HG02588 (cell line): ENCODE measurements around the gene NRG3.

Source experiments
- ATAC-seq: cut with Tn5 transposase; IDR thresholded peaks from one replicate; pipeline ENCODE4 v1.9.1; 2021; ENCODE audit warnings: mild to moderate bottlenecking, moderate library complexity; ENCODE audit not compliant: unreplicated experiment

The NRG3 gene

DNA sequence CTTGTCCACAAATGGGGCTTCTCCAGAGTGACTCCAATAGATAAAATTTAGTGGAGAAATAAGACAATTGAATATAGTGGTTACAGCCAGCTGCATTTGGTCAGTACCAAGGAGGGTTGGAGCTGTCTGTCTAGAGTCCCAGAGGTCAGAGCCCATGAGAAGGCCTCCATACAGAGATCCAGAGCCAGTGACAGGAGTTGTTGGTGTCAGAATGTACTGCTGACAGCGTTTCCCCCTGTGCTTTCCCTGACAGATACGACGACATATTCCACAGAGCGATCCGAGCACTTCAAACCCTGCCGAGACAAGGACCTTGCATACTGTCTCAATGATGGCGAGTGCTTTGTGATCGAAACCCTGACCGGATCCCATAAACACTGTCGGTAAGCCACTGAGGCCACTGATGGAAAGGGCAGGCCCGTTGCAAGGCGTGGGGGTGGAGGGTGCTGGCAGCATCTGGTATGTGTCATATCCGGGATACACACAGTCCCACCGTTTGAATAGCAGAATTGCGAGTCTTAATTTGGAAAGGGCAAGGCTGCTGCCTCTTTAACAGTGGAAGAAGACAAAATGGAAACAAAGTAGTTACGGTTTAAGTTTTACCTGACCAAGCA is 483.6 kb downstream of the NRG3 start:
- ATAC-seq = no peak

DNA sequence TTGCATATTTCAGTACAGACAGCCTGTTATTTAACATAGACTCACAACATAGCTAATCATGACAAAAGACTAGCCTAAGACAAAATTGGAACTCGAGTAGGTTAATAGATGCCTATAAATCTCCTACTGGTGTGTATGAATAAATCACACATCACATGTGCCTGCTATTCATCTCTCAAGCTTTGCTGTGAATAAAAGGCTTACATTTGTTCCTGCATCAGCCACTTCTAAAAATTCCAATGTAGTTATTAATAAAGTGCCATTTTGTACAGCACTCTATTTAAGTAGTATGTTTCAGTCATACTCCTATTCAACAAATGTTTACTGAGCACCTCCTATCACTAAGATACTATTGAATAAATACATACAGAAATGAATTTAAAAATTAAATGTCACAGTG is 486.3 kb downstream of the NRG3 start:
- ATAC-seq = no peak

DNA sequence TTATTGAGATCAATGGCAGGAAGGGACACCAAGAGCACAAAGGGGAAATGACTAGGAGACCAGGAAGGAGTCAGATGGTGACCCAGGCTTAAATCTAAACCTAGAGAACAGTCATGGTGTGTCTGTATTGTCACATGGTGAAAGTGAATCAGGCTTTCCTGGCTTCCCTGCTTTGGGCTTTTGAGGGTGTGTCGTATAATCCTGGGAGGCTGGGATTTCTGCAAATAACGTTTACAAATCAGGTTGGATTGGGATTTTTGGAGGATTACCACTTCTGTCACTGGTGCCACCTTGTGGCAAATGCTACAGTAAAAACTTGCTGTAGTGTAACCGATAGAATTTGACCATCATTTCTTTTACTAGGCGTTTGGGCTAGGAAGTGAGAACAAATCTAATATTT is 502.6 kb downstream of the NRG3 start:
- no peak for ATAC-seq

DNA sequence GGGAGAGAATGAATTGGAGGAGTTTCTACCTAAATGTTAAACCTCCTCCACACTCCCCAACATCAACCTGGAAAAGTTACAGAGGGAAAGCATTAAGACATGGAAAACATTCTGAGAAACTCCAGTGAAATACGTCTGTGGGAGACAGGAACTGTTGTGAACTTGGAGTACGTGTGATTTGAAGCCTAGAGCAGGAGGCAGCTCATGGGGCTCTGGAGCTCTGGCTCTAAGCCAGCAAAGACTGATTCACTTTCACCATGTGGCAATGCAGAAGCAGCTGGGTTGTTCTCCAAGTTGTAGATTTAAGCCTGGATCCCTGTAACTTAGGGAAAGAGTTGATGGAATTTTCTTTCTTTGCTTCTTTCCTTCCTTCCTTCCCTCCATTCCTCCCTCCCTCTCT is 503.2 kb downstream of the NRG3 start:
- no peak for ATAC-seq

DNA sequence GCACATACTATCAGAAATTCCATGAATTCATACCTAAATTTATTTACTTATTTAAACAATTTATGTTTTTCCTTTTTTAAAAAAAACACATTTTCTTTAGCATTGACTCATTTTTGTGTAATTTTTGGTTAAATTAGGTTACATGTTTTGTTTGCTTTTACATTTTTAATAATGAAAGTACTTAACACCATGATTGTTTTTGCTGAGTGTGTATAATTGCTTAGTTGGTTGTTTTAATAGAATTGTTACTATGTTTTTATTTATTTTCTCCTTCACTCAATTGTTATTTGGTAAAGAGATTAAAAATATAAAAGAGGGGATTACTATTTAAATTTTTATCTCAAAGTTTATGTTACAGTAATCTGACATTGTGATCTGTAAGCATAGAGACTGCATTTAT is 508.4 kb downstream of the NRG3 start:
- no peak for ATAC-seq

DNA sequence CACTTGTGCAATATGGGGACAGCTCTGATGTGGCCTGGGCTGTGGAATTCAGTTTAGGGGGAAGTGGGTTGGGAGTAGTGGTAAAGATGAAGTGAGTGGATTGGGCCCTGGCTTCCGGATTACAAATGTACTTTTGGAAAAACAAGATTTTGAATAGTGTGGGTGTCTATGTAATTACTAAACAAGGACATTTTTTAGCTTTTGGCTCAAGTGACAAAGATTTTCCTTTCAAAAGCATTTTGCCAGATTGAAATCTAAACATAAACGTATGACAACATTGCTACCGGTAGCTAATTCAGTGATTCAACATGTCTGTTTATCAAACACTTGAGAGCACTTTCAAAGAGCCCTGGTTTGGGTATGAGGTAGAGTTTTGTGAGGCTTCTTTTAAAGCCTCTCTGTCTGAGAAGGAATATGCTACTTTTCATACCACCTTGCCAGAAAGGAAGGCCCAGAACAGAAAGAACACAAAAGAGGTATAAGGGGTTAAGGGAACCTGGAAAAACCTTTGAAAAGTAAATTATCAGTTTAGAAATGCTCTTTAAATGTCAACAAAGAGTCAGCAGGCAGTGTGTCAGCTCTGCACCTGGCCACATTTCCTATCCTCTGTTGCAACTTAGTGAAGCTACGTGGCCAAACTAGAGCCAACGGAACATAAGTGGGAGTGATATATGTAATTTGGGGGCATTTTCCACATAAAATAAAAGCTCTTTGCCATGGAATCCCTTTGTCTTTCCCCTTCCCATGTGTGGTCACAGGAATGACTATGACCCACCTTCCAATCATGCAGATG is 516.1 kb downstream of the NRG3 start:
- no peak for ATAC-seq

DNA sequence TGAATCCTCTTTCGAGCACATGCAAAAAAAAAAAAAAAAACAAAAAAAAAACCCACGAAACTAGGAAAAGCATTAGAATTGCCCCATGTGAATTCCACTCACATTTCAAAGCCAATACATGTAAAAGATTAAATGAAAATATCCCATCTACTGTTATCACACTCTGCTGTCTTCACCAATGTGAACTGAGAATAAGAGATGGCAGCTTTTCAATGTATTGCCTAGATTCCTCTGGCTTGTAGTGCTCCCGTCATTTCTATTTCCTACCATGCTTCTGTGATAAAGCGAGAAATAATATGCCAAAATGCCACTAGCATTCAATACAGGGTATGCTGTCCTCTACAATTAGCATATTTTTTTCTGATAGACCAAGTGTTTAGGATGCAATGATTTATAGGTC is 517.0 kb downstream of the NRG3 start:
- no peak for ATAC-seq

DNA sequence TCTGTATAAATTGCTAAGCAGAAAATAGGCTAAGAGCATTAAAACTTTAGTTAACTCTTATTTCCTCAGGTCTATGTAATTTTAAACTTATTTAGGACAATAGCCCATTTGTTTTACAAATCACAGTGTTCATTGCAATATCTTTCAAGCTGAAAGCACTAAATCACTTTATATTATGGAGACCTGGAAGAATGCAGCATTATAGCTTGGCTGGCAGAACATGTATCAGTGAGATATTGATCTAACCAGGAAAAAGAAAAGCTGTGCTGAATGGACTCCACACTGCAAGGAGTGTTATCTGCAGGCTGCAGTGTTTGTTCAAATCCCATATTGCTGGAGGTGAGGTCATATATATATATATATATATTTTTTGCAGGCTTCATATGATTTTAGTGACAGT is 517.5 kb downstream of the NRG3 start:
- ATAC-seq = no peak

DNA sequence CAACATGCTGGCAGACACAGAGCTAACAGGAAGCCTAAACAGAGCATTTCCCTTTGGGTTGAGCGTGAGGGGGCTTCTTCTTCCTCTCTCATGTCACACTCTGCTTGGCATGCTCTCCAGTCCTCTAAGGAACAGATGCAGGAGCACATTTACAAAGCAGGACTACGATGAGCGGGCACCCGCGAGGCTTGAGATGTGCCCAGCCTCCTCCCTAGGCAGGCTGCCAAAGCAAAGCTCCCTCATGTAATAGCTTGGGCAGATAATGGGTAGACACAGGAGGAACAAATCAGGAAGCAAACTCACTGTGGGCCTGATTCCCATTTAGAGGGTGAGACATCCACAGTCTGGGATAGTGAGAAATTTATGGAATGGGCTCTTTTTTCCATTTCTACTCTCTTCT is 519.1 kb downstream of the NRG3 start:
- ATAC-seq = no peak

DNA sequence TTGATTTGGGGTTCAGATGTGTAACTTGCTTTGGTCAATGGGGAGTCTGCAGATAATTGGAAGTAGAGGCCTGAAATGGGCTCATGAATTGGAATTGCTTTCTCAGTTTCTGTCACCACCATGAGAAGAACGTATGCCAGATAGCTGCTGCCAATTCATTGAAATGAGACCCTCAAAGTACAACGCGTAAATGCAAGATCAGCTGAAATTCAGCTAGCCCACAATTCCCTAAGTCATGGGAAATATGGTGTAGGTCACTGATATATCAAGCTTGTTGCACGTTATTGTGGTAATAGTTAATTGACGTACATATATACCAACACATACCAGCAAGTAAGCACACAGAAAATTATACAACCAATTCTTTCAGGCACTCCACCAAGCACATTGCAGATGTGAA is 520.0 kb downstream of the NRG3 start:
- ATAC-seq = no peak

DNA sequence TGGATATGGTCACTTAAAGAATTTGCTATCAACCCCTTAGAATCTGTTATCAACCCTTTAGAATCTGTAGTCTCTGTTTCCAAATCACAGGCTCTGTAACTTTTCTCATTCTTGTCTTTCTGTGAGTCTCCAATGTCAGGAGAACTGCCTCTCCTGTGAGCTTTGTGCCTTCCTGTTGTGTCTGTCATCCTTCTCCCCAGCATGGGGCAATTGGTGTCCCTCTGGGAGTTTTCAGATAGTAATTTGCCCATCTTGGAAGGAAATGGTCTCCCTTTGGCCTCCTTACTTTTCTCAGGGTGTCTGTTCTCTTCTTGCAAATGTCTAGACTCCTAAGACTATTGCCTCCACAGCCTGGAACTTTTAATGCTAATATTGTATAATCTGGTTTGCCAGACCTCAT is 521.9 kb downstream of the NRG3 start:
- ATAC-seq = no peak

DNA sequence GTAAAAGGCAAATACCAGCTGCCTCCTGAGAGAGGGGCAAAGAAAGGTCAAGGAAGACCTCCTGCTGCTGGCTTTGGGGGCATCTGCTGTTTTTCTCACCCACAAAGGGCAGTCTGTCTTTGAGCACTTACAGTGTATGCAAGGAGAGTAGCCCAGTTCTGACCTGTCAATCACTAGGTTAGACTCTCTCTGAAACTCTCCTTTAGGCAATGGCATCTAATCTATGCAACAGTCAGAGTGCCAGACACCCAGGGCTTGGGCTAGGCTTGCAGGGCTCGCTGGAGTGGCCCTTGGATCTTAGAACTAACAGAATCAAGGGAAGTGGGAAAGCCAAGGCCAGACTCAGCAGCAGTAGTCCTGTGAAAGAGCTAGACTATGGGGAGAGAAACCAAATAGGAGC is 522.9 kb downstream of the NRG3 start:
- ATAC-seq = no peak

DNA sequence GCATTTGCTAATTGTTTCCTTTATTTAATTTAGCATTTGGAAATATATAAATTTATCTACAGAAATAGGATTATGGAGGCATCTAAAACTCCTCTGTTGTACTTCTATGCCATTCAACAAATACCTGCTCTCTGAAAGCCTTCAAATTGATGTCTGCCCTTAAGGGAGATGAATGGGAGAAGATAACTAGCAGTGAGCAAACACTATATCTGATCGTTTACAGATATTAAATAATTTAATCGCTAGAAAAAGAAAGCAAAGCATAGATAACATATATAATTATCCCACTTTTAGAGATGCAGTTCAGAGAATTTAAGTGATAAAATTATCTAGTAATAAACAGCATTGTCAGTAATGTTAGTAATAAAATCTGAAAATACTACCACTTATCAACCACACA is 524.9 kb downstream of the NRG3 start:
- no peak for ATAC-seq

DNA sequence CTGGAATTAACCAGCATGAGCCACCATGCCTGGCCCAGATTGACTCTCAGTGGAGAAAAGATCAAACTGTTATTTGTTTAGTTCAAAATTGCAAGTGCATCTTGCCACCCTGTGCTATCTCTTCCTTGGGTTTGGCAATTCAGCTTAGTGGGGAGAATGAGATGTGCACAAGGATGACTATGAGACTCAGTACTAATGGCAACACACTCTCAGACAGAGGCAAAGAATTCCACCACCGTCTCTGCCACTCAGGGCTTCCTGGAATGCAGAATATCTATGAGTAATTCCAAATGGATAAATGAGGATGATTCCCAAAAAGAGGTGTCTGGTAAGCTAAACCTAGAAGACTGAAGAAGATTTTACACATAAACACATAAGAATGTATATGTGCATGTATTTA is 525.8 kb downstream of the NRG3 start:
- no peak for ATAC-seq

DNA sequence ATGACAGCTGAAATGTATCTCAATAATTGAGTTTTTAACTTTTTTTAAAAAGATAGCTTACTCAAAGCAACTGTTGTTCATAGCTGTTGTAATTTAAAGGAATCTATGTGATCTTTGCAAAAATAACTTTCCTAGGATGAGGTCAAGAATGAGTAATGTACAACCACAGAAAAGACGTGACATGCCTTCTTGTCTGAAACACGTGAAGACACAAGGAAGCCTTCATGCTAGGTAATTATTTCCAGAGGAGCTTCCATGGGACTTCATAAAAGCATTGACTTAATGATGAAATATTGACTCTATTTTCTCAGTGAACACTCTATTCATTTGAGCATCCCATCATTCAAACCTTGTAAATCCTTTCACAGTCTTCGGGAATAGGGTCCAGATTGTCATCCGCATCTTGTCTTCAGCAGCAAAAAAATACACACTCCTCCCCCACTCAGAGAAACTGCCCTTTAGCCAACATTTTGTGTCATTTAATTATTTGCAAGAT is 528.0 kb downstream of the NRG3 start:
- ATAC-seq = no peak

DNA sequence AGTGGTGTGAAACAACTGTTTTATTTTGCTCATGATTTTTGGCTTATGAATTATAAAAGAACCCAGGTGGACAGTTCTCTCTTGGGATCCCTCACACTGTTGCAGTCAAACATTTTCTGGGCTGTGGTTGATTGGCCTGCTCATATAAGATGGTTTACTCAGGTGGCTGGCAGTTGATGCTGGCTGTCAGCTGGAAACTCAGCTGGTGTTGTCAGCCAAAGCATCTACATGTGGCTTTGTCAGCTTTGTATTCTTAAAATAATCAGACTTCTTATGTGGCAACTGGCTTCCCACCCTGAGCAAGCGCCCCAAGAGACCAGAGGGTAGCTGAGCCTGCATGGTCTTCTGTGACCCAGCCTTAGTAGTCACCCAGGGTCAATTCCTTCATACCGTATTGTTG is 534.7 kb downstream of the NRG3 start:
- ATAC-seq = no peak

DNA sequence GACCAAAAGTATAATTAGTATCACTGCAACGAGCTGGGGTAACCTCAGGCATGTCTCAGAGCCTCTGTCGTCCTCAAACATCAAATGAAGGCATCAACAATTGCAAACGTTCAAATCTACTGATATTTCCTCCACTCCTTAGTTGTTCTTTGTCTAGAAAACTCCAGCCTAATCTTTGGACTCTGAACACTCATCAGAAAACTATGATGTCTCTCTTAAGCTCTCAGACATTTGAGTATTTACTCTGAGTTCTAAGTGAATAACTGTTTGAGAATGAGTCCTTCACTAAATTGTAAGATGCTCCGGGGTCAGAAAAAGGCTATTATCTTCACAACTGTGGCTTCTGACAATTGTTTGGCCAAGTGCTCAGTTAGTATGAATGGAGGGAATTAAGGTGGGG is 536.4 kb downstream of the NRG3 start:
- ATAC-seq = no peak

DNA sequence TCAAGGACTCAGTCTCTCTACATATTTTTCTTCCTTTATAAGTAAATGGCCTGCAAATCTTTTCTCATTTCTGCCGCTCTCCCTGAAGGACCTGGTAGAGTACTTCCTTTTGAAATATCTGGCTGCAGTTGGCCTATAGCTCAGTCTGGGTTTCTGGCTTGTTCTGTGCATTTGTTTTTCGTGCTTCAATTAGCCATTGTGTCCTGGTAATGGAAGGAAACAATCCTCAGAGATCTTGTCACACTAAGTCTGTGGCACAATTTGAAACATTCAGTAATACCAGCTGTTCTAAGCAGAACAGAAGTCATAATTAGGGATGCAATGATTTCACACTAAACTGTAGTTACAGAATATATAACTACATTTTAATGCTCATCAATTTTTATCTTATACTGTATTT is 545.0 kb downstream of the NRG3 start:
- ATAC-seq = no peak

DNA sequence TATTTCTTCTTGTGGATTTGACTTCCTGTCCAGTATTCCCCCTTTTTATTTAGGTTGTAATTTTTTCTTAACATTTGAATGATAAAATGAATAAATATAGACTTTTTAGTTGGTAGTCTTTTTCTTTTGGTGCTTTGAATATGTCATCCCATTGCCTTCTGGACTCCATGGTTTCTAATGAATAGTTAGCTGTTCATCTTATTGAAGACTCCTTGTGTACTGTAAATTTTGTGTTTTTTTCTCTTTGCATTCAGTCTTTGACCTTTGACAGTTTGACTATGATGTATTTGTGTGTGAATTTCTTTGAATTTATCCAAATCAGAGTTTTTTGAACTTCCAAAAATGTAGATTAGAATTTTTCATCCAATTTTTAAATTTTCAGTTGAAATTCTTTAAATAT is 554.3 kb downstream of the NRG3 start:
- ATAC-seq = no peak

DNA sequence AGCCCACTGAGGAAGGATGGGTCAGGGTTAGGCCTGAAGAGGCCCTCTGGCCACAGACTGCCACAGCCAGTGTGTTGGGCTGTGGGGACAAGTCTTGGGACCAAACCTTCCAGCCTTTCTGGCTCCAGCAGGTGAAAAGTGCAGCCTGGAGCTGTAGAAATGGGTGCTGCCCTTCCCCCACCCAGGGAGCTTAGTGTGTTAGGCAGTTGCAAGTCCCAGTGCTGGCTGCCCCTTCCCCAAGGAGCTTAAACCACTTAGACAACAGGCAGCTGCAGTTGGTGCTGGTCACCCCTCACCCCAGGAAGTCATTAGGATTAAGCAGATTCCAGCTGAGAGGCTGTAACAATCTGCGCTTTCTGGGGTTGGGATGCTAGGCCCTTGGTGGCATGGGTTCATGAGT is 563.3 kb downstream of the NRG3 start:
- no peak for ATAC-seq

DNA sequence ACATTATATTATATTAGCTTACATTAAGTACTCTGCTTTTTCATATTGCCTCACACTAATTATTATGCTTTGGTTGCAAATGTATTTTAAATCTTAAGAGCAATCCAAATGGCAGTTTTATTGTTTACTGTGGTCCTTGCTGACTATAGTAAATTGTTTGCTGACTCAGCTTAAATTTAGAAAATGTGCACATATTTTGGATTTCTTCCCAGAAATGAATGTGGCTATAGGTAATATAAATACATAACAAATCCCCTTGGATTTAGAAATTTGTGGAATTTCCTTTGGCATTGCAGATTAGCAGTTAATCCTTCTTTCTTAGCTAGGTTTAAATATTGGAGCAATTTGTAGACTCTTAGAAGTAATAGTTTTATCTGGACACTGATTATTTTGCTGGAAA is 565.8 kb downstream of the NRG3 start:
- no peak for ATAC-seq

DNA sequence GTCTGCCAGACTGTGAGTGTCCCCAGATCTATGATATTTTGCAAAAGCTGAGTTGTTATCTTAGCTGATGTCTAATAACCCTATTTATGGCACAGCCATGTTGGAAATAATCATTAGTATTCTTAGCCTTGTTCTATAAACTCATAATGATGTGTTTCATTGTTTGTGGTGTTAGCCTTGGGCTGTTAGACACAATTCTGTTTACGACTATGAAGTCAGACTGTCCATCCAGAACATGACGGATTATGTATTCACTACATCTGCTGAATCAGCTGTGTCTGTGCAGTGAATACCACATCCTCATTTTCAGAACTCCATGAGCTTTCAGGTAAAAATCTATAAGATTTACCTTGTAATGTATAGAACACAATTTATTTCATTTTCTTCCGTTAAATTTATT is 577.1 kb downstream of the NRG3 start:
- ATAC-seq = no peak

DNA sequence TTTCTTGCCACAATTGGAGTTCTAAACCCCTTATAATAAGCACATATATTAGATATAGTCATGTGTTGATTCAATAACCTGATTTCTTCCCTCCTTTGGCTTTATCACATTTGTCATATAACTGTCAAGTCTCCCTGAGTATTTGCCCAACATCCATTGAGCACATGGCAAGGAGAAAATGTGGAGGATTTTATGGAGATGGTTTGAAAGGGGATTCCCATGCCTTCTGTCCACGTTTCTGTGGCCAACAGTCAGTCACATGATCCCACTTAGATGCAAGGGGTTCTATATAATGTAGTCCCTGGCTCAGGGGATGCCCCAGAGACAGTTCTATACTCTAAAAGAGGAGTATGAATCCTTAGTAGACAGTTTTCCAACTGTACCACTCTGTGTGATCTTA is 577.7 kb downstream of the NRG3 start:
- ATAC-seq = no peak
